HG02588 (cell line): ENCODE measurements around the gene ETFDH.
A peak's percentile ranks its signal among the peaks of the same experiment; 100 is the strongest.
"Not testable (repeated sequence)": the region's sequence is repeated elsewhere in the genome, so short reads cannot be mapped to it uniquely, and the experiment has no call there.

Experiments used
- ATAC-seq: cut with Tn5 transposase; IDR thresholded peaks from one replicate; pipeline ENCODE4 v1.9.1; 2021; ENCODE audit warnings: mild to moderate bottlenecking, moderate library complexity; ENCODE audit not compliant: unreplicated experiment

ETFDH gene

GRCh38 chr4:158671915-158672806 is at the start of gene ETFDH:
ETFDH (plus strand) TSS chr4:158672296; CDS start chr4:158672457, 161 bp downstream.
- ATAC-seq, result peak; percentile 86

GRCh38 chr4:158624889-158625478 is 47.1 kb upstream of the ETFDH start:
- peak; percentile 95 for ATAC-seq

GRCh38 chr4:158625544-158625943 is 46.6 kb upstream of the ETFDH start:
- ATAC-seq, result no peak

- ATAC-seq, result no peak
Measured at GRCh38 chr4:158630893-158631292, 41.2 kb upstream of the ETFDH start.

GRCh38 chr4:158636619-158637018 is 35.5 kb upstream of the ETFDH start:
- ATAC-seq, result no peak

- no peak for ATAC-seq
Measured at GRCh38 chr4:158644356-158644755, 27.7 kb upstream of the ETFDH start.

GRCh38 chr4:158644760-158645159 is 27.3 kb upstream of the ETFDH start:
- no peak for ATAC-seq

- no peak for ATAC-seq
Measured at GRCh38 chr4:158649111-158649680, 22.9 kb upstream of the ETFDH start.

GRCh38 chr4:158652920-158653319 is 19.2 kb upstream of the ETFDH start:
- ATAC-seq, result no peak

- no peak for ATAC-seq
Measured at GRCh38 chr4:158656439-158656838, 15.7 kb upstream of the ETFDH start.

GRCh38 chr4:158657291-158657690 is 14.8 kb upstream of the ETFDH start:
- no peak for ATAC-seq

- ATAC-seq, result not testable (repeated sequence)
Measured at GRCh38 chr4:158663255-158663654, 8.8 kb upstream of the ETFDH start.

- ATAC-seq, result not testable (repeated sequence)
Measured at GRCh38 chr4:158663707-158664625, 8.1 kb upstream of the ETFDH start.

GRCh38 chr4:158664806-158665205 is 7.3 kb upstream of the ETFDH start:
- no peak for ATAC-seq

GRCh38 chr4:158666892-158667291 is 5.2 kb upstream of the ETFDH start:
- ATAC-seq, result no peak

- no peak for ATAC-seq
Measured at GRCh38 chr4:158667651-158668198, 4.4 kb upstream of the ETFDH start.

- no peak for ATAC-seq
Measured at GRCh38 chr4:158669310-158669709, 2.8 kb upstream of the ETFDH start.

GRCh38 chr4:158670975-158671664 is 976 bp upstream of the ETFDH start:
- peak; percentile 28 for ATAC-seq

- ATAC-seq, result no peak
Measured at GRCh38 chr4:158671665-158671914, 506 bp upstream of the ETFDH start, which contains the start of gene C4orf46. C4orf46 (minus strand) TSS chr4:158671887; CDS start chr4:158671801, 86 bp downstream.

GRCh38 chr4:158673633-158674032 is 1.5 kb downstream of the ETFDH start:
- no peak for ATAC-seq
